ENCODE measurements around the gene SPIRE1.
"Not testable (repeated sequence)": the region's sequence is repeated elsewhere in the genome, so short reads cannot be mapped to it uniquely, and the experiment has no call there.

The SPIRE1 gene

GRCh38 chr18:12551943-12552878, 105.7 kb downstream of the SPIRE1 start:
- not testable (repeated sequence) for DNase-seq

GRCh38 chr18:12551466-12551865, 106.4 kb downstream of the SPIRE1 start:
- DNase-seq, result not testable (repeated sequence)

- DNase-seq, result peak; percentile 62
Observed at GRCh38 chr18:12543697-12544096, 114.2 kb downstream of the SPIRE1 start.

- DNase-seq, result no peak
Observed at GRCh38 chr18:12540751-12541150, 117.2 kb downstream of the SPIRE1 start.

- peak; percentile 42 for DNase-seq
Observed at GRCh38 chr18:12539158-12539557, 118.7 kb downstream of the SPIRE1 start.

- DNase-seq, result no peak
Observed at GRCh38 chr18:12534820-12535219, 123.1 kb downstream of the SPIRE1 start.

GRCh38 chr18:12532661-12533060, 125.2 kb downstream of the SPIRE1 start:
- DNase-seq, result no peak

- DNase-seq, result no peak
Observed at GRCh38 chr18:12531749-12532148, 126.2 kb downstream of the SPIRE1 start.

- no peak for DNase-seq
Observed at GRCh38 chr18:12520442-12520992, 137.4 kb downstream of the SPIRE1 start.

GRCh38 chr18:12518832-12519531, 138.9 kb downstream of the SPIRE1 start:
- no peak for DNase-seq

GRCh38 chr18:12518326-12518725, 139.6 kb downstream of the SPIRE1 start:
- no peak for DNase-seq

GRCh38 chr18:12517142-12517825, 140.6 kb downstream of the SPIRE1 start:
- no peak for DNase-seq

GRCh38 chr18:12516049-12516630, 141.8 kb downstream of the SPIRE1 start:
- DNase-seq, result peak; percentile 67

GRCh38 chr18:12515550-12515949, 142.4 kb downstream of the SPIRE1 start:
- DNase-seq, result peak; percentile 31

GRCh38 chr18:12507007-12507406, 150.9 kb downstream of the SPIRE1 start:
- DNase-seq, result no peak

GRCh38 chr18:12500986-12501385, 156.9 kb downstream of the SPIRE1 start:
- no peak for DNase-seq

- no peak for DNase-seq
Observed at GRCh38 chr18:12497839-12498238, 160.1 kb downstream of the SPIRE1 start.

- DNase-seq, result no peak
Observed at GRCh38 chr18:12497296-12497695, 160.6 kb downstream of the SPIRE1 start.

GRCh38 chr18:12492907-12493306, 165.0 kb downstream of the SPIRE1 start:
- DNase-seq, result no peak

- DNase-seq, result peak; percentile 76
Observed at GRCh38 chr18:12491611-12492435, 166.1 kb downstream of the SPIRE1 start.

GRCh38 chr18:12485479-12486105, 172.3 kb downstream of the SPIRE1 start:
- DNase-seq, result no peak
